Measurements from ENCODE around the gene GOLGA8Q.
"Not testable (repeated sequence)": the region's sequence is repeated elsewhere in the genome, so short reads cannot be mapped to it uniquely, and the experiment has no call there.

Gene GOLGA8Q

GRCh38 chr15:30551750-30552149, at the start of gene GOLGA8Q:
Gene GOLGA8Q, plus strand, starts transcription at chr15:30552050. Its CDS starts 28 bp downstream, at chr15:30552078.
- DNase-seq (ENCODE audit: low read depth in 2 of 2) = not testable (repeated sequence)

- not testable (repeated sequence) for DNase-seq (ENCODE audit: low read depth in 2 of 2)
These were observed 48.7 kb upstream of the GOLGA8Q start for GRCh38 chr15:30502904-30503781.

GRCh38 chr15:30504162-30504843, 47.5 kb upstream of the GOLGA8Q start:
- peak; percentile 0 to 3 for DNase-seq (ENCODE audit: low read depth in 2 of 2)

GRCh38 chr15:30514545-30514944, 37.3 kb upstream of the GOLGA8Q start:
- not testable (repeated sequence) for DNase-seq (ENCODE audit: low read depth in 2 of 2)

GRCh38 chr15:30523453-30524243, 28.2 kb upstream of the GOLGA8Q start:
- DNase-seq (ENCODE audit: low read depth in 2 of 2) = not testable (repeated sequence)

- DNase-seq (ENCODE audit: low read depth in 2 of 2) = not testable (repeated sequence)
These were observed 25.9 kb upstream of the GOLGA8Q start for GRCh38 chr15:30525912-30526311.

GRCh38 chr15:30529049-30529448, 22.8 kb upstream of the GOLGA8Q start:
- not testable (repeated sequence) for DNase-seq (ENCODE audit: low read depth in 2 of 2)

GRCh38 chr15:30566949-30567348, 15.1 kb downstream of the GOLGA8Q start:
- DNase-seq (ENCODE audit: low read depth in 2 of 2) = not testable (repeated sequence)

- DNase-seq (ENCODE audit: low read depth in 2 of 2) = not testable (repeated sequence)
These were observed 21.2 kb downstream of the GOLGA8Q start for GRCh38 chr15:30573012-30573491.

- not testable (repeated sequence) for DNase-seq (ENCODE audit: low read depth in 2 of 2)
These were observed 27.6 kb downstream of the GOLGA8Q start for GRCh38 chr15:30579394-30579970.

- DNase-seq (ENCODE audit: low read depth in 2 of 2) = not testable (repeated sequence)
These were observed 28.9 kb downstream of the GOLGA8Q start for GRCh38 chr15:30580716-30581115.

GRCh38 chr15:30598953-30599352, 47.1 kb downstream of the GOLGA8Q start:
- not testable (repeated sequence) for DNase-seq (ENCODE audit: low read depth in 2 of 2)

GRCh38 chr15:30603796-30604195, 51.9 kb downstream of the GOLGA8Q start, which contains the start of gene GOLGA8H:
Gene GOLGA8H, plus strand, starts transcription at chr15:30604028. Its CDS starts 98 bp downstream, at chr15:30604126.
- DNase-seq (ENCODE audit: low read depth in 2 of 2) = not testable (repeated sequence)

All from fibroblast of skin of left biceps (primary cell).